GM12872 (cell line): ENCODE measurements around the gene GPSM1.
A peak's percentile ranks its signal among the peaks of the same experiment; 100 is the strongest.

Experiments
- CTCF ChIP-seq: IDR thresholded peaks from 3 replicates; pipeline ENCODE4 v1.5.1; 2011; ENCODE audit warnings: low read depth, mild to moderate bottlenecking, low read length, moderate library complexity; ENCODE audit not compliant: insufficient read depth

The GPSM1 gene

GRCh38 chr9:136282272-136282861 is 45.0 kb upstream of the GPSM1 start:
- no peak for TF ChIP-seq CTCF

- peak; percentile 82 for TF ChIP-seq CTCF
Measured at GRCh38 chr9:136283291-136284235, 43.8 kb upstream of the GPSM1 start.

GRCh38 chr9:136284311-136284710 is 43.0 kb upstream of the GPSM1 start:
- TF ChIP-seq CTCF: no peak

- TF ChIP-seq CTCF: no peak
Measured at GRCh38 chr9:136284951-136285350, 42.4 kb upstream of the GPSM1 start.

GRCh38 chr9:136285501-136286358 is 41.6 kb upstream of the GPSM1 start:
- no peak for TF ChIP-seq CTCF

- TF ChIP-seq CTCF: no peak
Measured at GRCh38 chr9:136286359-136286986, 40.9 kb upstream of the GPSM1 start.

- TF ChIP-seq CTCF: no peak
Measured at GRCh38 chr9:136286987-136287379, 40.4 kb upstream of the GPSM1 start.
